ENCODE measurements around the gene PTPRR.

PTPRR gene

DNA sequence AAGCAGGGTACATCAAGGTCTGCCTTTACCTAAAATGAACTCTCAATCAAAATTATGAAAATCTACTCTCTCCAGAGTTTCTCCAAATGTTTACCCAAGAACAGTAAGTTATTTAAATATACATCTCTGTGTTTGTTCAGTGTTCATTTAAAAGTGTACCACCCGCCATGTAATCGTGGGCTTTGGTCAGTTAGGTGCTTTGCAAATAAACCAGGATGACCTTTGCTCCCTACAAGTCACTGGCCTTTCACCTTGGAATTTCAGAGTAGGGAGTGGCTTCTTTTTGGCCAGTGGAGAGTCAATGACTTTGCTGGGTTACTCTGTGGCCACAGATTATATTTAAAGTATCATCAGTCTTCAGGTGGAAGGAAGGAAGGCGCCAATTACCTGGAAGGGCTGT lies 208.7 kb downstream of the PTPRR start:
- H3K27ac Mint-ChIP-seq (ENCODE audit: low read depth), result no peak overlapping the region

DNA sequence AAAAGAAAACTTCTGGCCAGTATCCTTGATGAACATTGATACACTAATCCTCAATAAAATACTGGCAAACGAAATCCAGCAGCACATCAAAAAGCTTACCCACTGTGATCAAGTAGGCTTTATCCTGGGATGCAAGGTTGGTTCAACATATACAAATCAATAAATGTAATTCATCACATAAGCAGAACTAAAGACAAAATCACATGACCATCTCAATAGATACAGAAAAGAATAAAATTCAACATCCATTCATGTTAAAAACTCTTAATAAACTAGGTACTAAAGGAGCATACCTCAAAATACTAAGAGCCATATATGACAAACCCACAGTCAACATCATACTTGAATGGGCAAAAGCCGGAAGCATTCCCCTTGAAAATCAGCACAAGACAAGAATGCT lies 211.5 kb downstream of the PTPRR start:
- Mint-ChIP-seq H3K9me3 (no peaks in the 10 kb centered on the region), H3K27me3 (peaks cover 13% of the 10 kb centered on the region), H3K4me1 (no peaks in the 10 kb centered on the region), H3K27ac (ENCODE audit: low read depth) (no peak overlapping the region), H3K36me3 (ENCODE audit: insufficient read depth) (peaks cover 1% of the 10 kb centered on the region), H3K4me3 (no peak overlapping the region)
- ATAC-seq (replicated peaks; ENCODE audit: extremely low read depth, poor library complexity, severe bottlenecking), result no peak
- no peak for DNase-seq (ENCODE audit: low spot score in 2 of 2)

More for the DNA sequence above, 208.7 kb downstream of the PTPRR start:
- no peak for ATAC-seq (replicated peaks; ENCODE audit: extremely low read depth, poor library complexity, severe bottlenecking)
- H3K36me3 Mint-ChIP-seq (ENCODE audit: insufficient read depth), result peaks cover 1% of the 10 kb centered on the region
- DNase-seq (ENCODE audit: low spot score in 2 of 2), result no peak
- H3K9me3 Mint-ChIP-seq, result no peaks in the 10 kb centered on the region
- H3K4me1 Mint-ChIP-seq, result no peaks in the 10 kb centered on the region
- H3K4me3 Mint-ChIP-seq, result no peak overlapping the region
- peaks cover 22% of the 10 kb centered on the region for H3K27me3 Mint-ChIP-seq

DNA sequence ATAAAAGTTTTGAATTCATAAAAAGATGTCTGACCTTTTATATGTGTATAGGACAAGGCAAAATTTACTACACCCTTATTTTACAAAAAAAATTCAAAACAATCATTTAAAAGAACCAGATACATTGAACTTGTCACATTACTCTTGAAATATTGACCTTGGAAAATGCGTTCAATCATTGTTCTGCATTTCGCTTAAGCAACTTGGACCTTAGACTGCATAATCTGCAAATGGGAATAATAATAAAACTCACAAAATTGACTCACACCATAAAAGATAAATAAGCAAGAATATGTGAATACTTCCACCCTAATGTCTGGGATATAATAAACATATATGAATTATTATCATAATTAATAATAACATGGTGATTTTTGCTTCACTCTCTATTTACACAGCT lies 213.9 kb downstream of the PTPRR start:
- H3K9me3 Mint-ChIP-seq, result no peaks in the 10 kb centered on the region
- no peaks in the 10 kb centered on the region for H3K4me1 Mint-ChIP-seq
- H3K36me3 Mint-ChIP-seq (ENCODE audit: insufficient read depth), result peaks cover 1% of the 10 kb centered on the region
- peaks cover 36% of the 10 kb centered on the region for H3K27me3 Mint-ChIP-seq
- H3K27ac Mint-ChIP-seq (ENCODE audit: low read depth), result no peak overlapping the region
- no peak overlapping the region for H3K4me3 Mint-ChIP-seq
- ATAC-seq (replicated peaks; ENCODE audit: extremely low read depth, poor library complexity, severe bottlenecking) (no peak), DNase-seq (ENCODE audit: low spot score in 2 of 2) (no peak)

DNA sequence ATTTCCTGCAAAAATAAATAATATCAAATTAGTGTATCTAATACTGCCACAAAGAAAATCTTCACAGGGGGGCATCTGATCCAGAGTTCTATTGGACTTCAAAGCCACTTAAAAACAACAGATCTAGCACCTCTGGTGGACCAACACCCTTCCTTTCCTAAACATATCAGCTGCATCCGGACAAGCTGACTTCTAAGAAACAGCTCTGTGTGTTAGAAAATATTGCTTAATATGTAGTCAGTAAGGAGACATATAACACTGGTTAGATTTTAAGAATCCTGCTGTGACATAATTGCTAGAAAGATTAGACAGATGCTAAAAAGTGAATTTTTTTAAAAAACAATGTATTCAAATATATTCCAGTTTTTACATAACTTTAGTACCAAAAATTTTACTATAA lies 222.2 kb downstream of the PTPRR start:
- Mint-ChIP-seq H3K27ac (ENCODE audit: low read depth) (no peak overlapping the region), H3K4me3 (no peak overlapping the region), H3K27me3 (peaks cover 31% of the 10 kb centered on the region), H3K36me3 (ENCODE audit: insufficient read depth) (no peaks in the 10 kb centered on the region), H3K9me3 (no peaks in the 10 kb centered on the region), H3K4me1 (no peaks in the 10 kb centered on the region)
- ATAC-seq (replicated peaks; ENCODE audit: extremely low read depth, poor library complexity, severe bottlenecking), result no peak
- DNase-seq (ENCODE audit: low spot score in 2 of 2), result no peak

DNA sequence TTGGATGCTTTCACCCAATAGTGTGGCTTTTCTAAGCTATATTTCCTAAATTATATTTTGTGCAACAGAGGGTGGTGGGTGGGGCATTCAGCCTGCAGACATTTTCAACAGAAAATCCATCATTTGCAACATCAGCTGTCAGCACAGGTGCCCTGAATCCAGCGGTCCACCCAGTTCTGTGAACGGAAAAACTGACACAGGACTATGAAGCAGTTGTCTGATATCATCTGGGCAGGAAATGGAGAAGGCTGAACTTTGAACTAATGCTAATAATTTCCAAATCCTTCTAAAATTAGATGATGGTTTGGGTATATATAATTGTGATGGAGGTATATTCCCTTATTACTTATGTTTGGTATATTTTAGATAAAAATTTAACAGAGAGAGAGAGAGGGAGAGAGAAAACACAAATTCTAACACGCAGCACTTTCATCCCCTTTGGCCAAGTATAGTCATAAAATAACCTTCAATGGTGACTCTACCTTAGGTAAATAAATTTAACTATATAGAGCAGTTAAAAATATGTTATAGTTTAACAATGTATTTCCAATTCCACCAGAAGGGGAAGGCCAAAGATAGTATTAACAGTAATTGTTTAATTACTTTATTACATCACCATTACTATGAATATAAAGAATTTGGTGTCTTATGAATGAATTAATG lies 225.0 kb downstream of the PTPRR start:
- Mint-ChIP-seq H3K27ac (ENCODE audit: low read depth) (no peak overlapping the region), H3K9me3 (no peaks in the 10 kb centered on the region), H3K27me3 (peaks cover 9% of the 10 kb centered on the region), H3K4me1 (no peaks in the 10 kb centered on the region), H3K4me3 (no peak overlapping the region), H3K36me3 (ENCODE audit: insufficient read depth) (no peaks in the 10 kb centered on the region)
- no peak for DNase-seq (ENCODE audit: low spot score in 2 of 2)
- no peak for ATAC-seq (replicated peaks; ENCODE audit: extremely low read depth, poor library complexity, severe bottlenecking)

DNA sequence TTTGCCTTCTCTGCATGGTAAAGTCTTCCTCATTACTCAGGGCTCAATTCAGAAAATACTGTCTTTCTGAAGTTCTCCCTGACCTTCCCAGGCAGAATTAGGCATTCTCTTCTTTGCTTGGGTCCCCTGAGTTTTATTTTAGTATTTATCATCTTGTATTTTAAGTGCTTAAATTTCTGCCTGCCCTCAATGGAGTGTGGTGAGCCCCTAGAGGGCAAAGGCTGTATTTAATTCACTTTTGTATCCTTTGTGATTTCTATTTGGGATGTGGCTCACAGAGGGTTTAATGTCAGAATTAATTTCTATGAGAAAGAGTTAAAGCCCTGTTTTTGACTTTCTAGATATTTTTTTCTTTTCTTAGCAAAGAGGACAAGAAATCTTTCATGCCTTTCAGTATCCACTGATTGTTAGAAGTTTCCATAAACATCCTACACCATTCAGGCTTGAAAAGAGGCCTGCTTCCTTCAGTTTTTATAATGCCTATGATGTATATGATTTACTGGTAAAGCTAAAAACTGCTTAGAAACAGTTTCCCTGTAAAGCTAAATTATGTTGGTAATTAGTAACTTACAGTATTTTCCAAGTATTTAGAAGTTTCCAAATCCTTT lies 227.8 kb downstream of the PTPRR start:
- no peaks in the 10 kb centered on the region for H3K36me3 Mint-ChIP-seq (ENCODE audit: insufficient read depth)
- no peak for ATAC-seq (replicated peaks; ENCODE audit: extremely low read depth, poor library complexity, severe bottlenecking)
- H3K9me3 Mint-ChIP-seq, result no peaks in the 10 kb centered on the region
- no peak overlapping the region for H3K27ac Mint-ChIP-seq (ENCODE audit: low read depth)
- no peak overlapping the region for H3K4me3 Mint-ChIP-seq
- H3K27me3 Mint-ChIP-seq, result no peaks in the 10 kb centered on the region
- DNase-seq (ENCODE audit: low spot score in 2 of 2), result no peak
- no peaks in the 10 kb centered on the region for H3K4me1 Mint-ChIP-seq

DNA sequence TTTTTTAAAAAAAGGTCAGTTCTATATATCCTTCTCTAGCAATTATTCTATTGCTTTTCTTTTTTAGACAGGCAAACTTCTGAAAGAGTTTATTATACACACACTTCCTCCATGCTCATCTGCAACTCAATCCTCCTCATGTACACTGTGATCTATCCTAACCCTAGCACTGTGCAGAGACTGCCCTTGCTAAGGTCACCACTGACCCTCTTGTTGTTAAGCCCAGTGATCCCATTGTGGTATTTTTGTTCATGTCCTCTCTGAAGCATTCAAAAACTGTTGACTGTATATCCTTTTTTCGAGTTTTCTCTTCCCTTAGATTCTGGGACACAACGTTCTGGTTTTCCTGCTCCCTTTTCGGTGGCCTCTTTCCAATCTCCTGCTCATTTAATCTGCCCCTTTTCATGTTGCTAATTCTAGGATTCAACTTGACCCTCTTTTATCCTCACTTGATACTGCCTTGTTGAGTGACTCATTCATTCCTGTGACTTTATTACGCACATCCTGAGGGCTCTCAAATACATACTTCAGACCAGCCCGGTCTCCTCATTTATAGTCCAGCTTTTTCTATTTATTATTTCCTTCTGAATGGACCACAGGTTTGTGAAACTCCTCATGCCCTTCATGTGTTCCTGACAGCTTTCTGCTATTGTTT lies 229.4 kb downstream of the PTPRR start:
- Mint-ChIP-seq H3K27me3 (no peaks in the 10 kb centered on the region), H3K9me3 (no peaks in the 10 kb centered on the region), H3K27ac (ENCODE audit: low read depth) (no peak overlapping the region), H3K36me3 (ENCODE audit: insufficient read depth) (no peaks in the 10 kb centered on the region), H3K4me3 (no peak overlapping the region), H3K4me1 (no peaks in the 10 kb centered on the region)
- ATAC-seq (replicated peaks; ENCODE audit: extremely low read depth, poor library complexity, severe bottlenecking), result no peak
- DNase-seq (ENCODE audit: low spot score in 2 of 2), result no peak

DNA sequence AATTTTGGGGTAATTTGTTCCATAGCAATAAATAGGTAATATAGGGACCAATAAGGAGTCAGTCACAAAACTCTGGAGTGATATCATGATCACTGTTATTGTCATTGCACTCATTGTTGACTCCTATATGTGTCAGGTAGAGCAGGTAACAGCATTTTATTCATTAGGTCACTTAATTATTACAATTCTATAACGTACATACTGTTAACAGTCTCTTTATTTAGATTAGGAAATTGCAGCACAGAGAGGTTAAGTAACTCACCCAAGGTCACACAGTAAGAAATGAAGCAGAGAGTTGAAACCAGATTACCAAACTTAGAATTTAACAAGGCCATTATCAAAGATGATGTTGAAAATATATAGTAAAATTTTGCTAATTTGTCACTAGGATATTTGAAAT lies 233.6 kb downstream of the PTPRR start:
- H3K4me3 Mint-ChIP-seq, result no peak overlapping the region
- no peaks in the 10 kb centered on the region for H3K9me3 Mint-ChIP-seq
- peaks cover 12% of the 10 kb centered on the region for H3K27me3 Mint-ChIP-seq
- no peaks in the 10 kb centered on the region for H3K36me3 Mint-ChIP-seq (ENCODE audit: insufficient read depth)
- no peaks in the 10 kb centered on the region for H3K4me1 Mint-ChIP-seq
- no peak overlapping the region for H3K27ac Mint-ChIP-seq (ENCODE audit: low read depth)
- no peak for ATAC-seq (replicated peaks; ENCODE audit: extremely low read depth, poor library complexity, severe bottlenecking)
- DNase-seq (ENCODE audit: low spot score in 2 of 2), result no peak

DNA sequence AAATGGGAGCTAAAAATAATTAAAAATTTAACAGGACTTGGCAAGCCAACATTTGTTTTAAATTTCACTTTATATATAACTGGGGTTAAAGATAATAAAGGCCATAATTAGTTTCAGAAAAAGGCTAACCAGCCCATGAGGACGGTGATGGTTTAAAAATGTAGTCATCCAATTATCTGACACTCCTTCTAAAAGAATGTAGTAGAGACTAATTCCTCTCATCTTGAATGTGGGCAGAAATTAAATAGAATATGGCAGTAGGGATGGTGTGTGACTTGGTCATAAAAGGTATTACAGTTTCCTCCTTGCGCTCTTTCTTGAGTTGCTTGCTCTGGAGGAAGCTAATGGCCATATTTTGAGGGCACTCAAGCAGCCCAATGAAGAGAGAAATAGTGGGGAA lies 234.2 kb downstream of the PTPRR start:
- no peaks in the 10 kb centered on the region for H3K9me3 Mint-ChIP-seq
- ATAC-seq (replicated peaks; ENCODE audit: extremely low read depth, poor library complexity, severe bottlenecking) (no peak), DNase-seq (ENCODE audit: low spot score in 2 of 2) (no peak)
- no peak overlapping the region for H3K27ac Mint-ChIP-seq (ENCODE audit: low read depth)
- H3K27me3 Mint-ChIP-seq, result peaks cover 18% of the 10 kb centered on the region
- H3K4me1 Mint-ChIP-seq, result no peaks in the 10 kb centered on the region
- no peaks in the 10 kb centered on the region for H3K36me3 Mint-ChIP-seq (ENCODE audit: insufficient read depth)
- no peak overlapping the region for H3K4me3 Mint-ChIP-seq

DNA sequence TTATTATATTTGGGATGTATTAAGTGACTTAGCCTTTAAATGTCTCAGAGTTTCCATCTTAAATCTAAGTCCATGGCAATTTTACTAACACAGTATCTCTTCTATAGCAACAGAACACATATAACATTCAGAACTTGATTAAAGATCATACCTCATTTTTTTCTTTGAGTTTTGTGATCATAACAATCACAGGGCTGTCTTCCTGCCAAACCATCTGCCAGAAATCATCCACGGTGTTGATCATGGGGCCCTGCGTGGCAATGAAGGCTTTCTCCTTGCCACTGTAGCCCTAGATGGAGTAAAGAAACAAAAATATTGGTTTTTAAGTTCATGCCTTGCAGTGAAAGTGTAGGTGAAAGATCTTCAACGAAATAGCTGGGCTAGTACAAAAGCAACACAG lies 236.6 kb downstream of the PTPRR start:
- Mint-ChIP-seq H3K4me1 (no peaks in the 10 kb centered on the region), H3K4me3 (no peak overlapping the region), H3K27me3 (peaks cover 32% of the 10 kb centered on the region), H3K36me3 (ENCODE audit: insufficient read depth) (peaks cover 1% of the 10 kb centered on the region), H3K9me3 (no peaks in the 10 kb centered on the region), H3K27ac (ENCODE audit: low read depth) (no peak overlapping the region)
- DNase-seq (ENCODE audit: low spot score in 2 of 2) (no peak), ATAC-seq (replicated peaks; ENCODE audit: extremely low read depth, poor library complexity, severe bottlenecking) (no peak)

DNA sequence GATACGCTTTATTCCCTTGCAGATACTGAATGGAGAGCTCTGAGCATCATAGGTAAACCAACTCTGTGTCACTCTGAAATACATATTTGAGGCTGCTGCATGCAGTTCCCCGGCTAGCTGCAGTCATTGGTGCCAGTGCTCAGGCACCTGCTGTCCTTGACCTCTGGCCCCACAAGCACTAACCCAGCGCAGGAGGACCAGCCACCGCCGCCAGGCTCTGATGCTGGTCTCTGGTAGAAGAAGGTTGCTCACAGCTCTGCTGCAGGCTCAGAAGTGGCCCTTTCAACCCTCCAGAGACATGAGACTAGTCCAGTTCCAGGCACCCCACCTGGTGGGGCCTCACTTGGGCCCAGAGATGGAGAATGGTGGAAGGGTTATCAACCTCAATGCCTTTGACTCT lies 248.8 kb downstream of the PTPRR start:
- ATAC-seq (replicated peaks; ENCODE audit: extremely low read depth, poor library complexity, severe bottlenecking), result no peak
- no peak for DNase-seq (ENCODE audit: low spot score in 2 of 2)
- Mint-ChIP-seq H3K36me3 (ENCODE audit: insufficient read depth) (no peaks in the 10 kb centered on the region), H3K27me3 (no peaks in the 10 kb centered on the region), H3K9me3 (no peaks in the 10 kb centered on the region), H3K4me1 (no peaks in the 10 kb centered on the region), H3K27ac (ENCODE audit: low read depth) (no peak overlapping the region), H3K4me3 (no peak overlapping the region)

DNA sequence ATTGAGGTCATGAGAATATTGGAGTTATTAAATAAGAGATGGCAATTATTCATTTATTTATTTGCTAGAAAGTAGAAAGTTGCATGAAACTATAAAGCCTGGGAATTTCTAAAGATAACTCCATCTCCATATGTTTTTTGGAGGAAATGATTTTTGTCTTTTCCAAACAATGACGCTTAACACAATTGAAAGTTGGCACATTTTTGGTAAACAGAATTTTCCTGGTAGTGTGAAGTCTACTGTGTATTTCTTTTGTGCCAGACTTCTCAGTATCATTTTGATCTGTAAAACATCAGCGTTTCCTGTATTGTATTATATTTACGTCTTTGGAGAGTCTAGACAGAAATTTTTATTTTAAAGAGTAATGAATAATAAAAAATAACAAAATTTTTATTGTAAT lies 249.6 kb downstream of the PTPRR start:
- no peak overlapping the region for H3K27ac Mint-ChIP-seq (ENCODE audit: low read depth)
- H3K9me3 Mint-ChIP-seq, result no peaks in the 10 kb centered on the region
- no peaks in the 10 kb centered on the region for H3K4me1 Mint-ChIP-seq

DNA sequence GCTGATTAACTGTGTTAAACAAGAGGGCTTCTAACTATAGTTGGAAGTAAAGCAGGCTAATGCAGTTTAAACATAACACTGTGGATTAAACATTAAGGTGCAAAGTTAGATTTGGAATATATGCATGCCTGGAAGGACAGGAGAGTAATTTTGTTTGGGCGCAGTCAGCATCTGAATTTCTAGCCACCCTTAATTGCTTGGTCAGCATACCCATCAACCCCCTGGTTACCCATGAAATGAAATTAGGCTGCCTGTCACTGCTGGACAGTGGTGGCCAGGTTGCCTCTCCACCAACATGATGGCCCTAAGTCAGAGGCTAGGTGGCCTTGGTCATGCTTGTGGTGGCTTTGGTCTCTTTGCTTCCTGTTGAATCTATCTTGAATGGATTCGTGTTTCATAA lies 253.3 kb downstream of the PTPRR start:
- no peaks in the 10 kb centered on the region for H3K4me1 Mint-ChIP-seq
- DNase-seq (ENCODE audit: low spot score in 2 of 2) (no peak), ATAC-seq (replicated peaks; ENCODE audit: extremely low read depth, poor library complexity, severe bottlenecking) (no peak)
- no peak overlapping the region for H3K27ac Mint-ChIP-seq (ENCODE audit: low read depth)
- H3K36me3 Mint-ChIP-seq (ENCODE audit: insufficient read depth), result no peaks in the 10 kb centered on the region
- H3K4me3 Mint-ChIP-seq, result no peak overlapping the region
- H3K9me3 Mint-ChIP-seq, result no peaks in the 10 kb centered on the region
- H3K27me3 Mint-ChIP-seq, result no peaks in the 10 kb centered on the region

More for the DNA sequence above, 249.6 kb downstream of the PTPRR start:
- DNase-seq (ENCODE audit: low spot score in 2 of 2) (no peak), ATAC-seq (replicated peaks; ENCODE audit: extremely low read depth, poor library complexity, severe bottlenecking) (no peak)
- Mint-ChIP-seq H3K36me3 (ENCODE audit: insufficient read depth) (no peaks in the 10 kb centered on the region), H3K27me3 (no peaks in the 10 kb centered on the region), H3K4me3 (no peak overlapping the region)

All from central memory CD8-positive, alpha-beta T cell (primary cell).